ENCODE measurements around the gene ERVFRD-1. TPM values are rescaled to one million over a fixed set of nuclear protein-coding genes. Genes with fewer than 3 reads are reported as not detected.

The ERVFRD-1 gene
- total RNA-seq, 1 donor from 2014 or later, result 0.25 TPM

DNA sequence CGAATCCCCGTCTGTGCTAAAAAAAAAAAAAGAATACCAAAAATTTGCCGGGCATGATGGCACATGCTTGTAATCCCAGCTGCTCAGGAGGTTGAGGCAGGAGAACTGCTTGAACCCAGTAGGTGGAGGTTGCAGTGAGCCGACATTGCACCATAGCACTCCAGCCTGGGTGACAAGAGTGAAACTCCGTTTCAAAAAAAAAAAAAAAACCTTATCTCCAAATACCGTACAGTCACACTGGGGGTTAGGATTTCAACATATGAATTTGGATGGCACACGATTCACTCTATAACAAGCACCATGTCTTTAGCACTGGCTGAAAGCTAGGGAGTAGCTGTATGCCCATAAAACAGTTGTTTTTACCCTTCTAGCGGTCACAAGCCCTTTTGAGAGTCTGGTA is 14.0 kb downstream of the ERVFRD-1 start:
- DNase-seq (ENCODE audit: extremely low spot score in 2 of 2), result no peak
- intact Hi-C loops (cut with DNase I), result no loop called here
- TF ChIP-seq POLR2AphosphoS5 (IDR thresholded peaks at IDR 0.05; ENCODE audit: insufficient read depth in 1 of 2, low read depth in 1 of 2) (no peak), POLR2A (IDR thresholded peaks at IDR 0.05) (no peak)
- Histone ChIP-seq H3K4me1 (peaks cover 28% of the 10 kb centered on the region), H3K36me3 (no peaks in the 10 kb centered on the region), H3K27ac (no peak overlapping the region), H3K27me3 (no peaks in the 10 kb centered on the region), H3K4me3 (no peak overlapping the region), H3K9me3 (no peaks in the 10 kb centered on the region)

DNA sequence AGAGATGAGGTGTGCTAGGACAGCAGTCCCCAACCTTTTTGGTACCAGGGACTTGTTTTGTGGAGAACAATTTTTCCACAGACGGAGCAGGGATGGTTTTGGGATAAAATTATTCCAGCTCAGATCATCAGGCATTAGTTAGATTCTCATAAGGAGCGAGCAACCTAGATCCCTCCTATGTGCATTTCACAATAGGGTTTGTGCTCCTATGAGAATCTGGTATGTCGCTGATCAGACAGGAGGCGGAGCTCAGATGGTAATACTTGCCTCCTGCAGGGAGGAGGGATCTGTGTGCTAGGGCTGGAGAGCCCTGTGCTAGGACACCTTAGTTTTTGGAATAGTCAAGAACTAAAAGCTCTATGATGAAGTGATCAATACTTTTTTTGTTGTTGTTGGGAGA is 15.4 kb downstream of the ERVFRD-1 start:
- H3K27me3 ChIP-seq, result no peaks in the 10 kb centered on the region
- no peaks in the 10 kb centered on the region for H3K9me3 ChIP-seq
- intact Hi-C loops (cut with DNase I), result no loop called here
- no peaks in the 10 kb centered on the region for H3K36me3 ChIP-seq
- TF ChIP-seq POLR2A (IDR thresholded peaks at IDR 0.05) (no peak), POLR2AphosphoS5 (IDR thresholded peaks at IDR 0.05; ENCODE audit: insufficient read depth in 1 of 2, low read depth in 1 of 2) (no peak)
- TF ChIP-seq, protein P1, sequence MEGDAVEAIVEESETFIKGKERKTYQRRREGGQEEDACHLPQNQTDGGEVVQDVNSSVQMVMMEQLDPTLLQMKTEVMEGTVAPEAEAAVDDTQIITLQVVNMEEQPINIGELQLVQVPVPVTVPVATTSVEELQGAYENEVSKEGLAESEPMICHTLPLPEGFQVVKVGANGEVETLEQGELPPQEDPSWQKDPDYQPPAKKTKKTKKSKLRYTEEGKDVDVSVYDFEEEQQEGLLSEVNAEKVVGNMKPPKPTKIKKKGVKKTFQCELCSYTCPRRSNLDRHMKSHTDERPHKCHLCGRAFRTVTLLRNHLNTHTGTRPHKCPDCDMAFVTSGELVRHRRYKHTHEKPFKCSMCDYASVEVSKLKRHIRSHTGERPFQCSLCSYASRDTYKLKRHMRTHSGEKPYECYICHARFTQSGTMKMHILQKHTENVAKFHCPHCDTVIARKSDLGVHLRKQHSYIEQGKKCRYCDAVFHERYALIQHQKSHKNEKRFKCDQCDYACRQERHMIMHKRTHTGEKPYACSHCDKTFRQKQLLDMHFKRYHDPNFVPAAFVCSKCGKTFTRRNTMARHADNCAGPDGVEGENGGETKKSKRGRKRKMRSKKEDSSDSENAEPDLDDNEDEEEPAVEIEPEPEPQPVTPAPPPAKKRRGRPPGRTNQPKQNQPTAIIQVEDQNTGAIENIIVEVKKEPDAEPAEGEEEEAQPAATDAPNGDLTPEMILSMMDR (IDR thresholded peaks at IDR 0.05), result no peak
- H3K4me3 ChIP-seq, result no peak overlapping the region
- peaks cover 28% of the 10 kb centered on the region for H3K4me1 ChIP-seq
- H3K27ac ChIP-seq, result peak overlapping the region; percentile 12
- no peak for DNase-seq (ENCODE audit: extremely low spot score in 2 of 2)

DNA sequence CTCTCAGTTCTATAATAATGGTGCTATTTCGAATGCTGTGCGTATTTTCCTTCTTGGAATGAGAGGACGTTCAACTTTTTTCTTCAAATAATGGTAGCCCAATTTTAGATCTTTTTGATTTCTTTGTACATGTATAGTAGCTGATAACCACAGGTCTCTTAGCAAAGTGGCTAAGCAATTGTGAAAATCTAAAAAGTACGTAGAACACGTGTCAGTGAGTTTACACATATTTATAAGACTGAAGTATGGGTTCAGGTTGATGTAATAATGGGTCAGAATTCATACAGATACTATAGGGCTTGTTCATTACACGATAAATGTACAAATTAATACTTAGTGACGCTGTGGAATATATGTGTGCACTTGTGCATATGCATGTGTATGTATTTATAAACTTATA is 16.6 kb downstream of the ERVFRD-1 start:
- intact Hi-C loops (cut with DNase I), result no loop called here
- Histone ChIP-seq H3K27me3 (no peaks in the 10 kb centered on the region), H3K4me3 (peak overlapping the region; percentile 88 to 94), H3K36me3 (no peaks in the 10 kb centered on the region), H3K4me1 (peaks cover 28% of the 10 kb centered on the region), H3K9me3 (no peaks in the 10 kb centered on the region), H3K27ac (no peak overlapping the region)
- TF ChIP-seq POLR2A (IDR thresholded peaks at IDR 0.05), result no peak
- no peak for TF ChIP-seq POLR2AphosphoS5 (IDR thresholded peaks at IDR 0.05; ENCODE audit: insufficient read depth in 1 of 2, low read depth in 1 of 2)
- TF ChIP-seq, protein P1 (IDR thresholded peaks at IDR 0.05), result no peak
- DNase-seq (ENCODE audit: extremely low spot score in 2 of 2), result no peak

DNA sequence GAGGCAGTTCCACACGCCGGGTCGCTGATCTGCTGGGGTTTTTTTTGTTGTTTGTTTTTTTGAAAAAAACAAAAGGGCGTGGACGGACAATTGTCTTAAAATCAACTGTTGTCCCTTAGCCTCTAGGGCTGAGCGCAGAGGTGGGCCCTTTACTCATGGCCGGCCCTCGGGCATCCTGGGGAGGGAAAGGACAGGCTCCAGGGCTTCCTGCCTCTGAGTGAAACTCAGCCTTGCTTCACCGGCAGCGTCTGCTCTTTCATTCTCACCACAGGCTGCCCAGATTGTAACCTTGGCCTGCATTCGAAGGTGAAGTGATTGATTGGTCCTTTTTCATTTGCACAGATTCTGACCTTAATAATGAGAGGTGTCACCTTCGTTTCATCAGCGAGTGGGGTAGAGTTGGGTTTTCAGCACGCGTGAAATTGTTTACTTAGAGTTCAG is 17.1 kb downstream of the ERVFRD-1 start:
- no peaks in the 10 kb centered on the region for H3K27me3 ChIP-seq
- no peak for TF ChIP-seq POLR2AphosphoS5 (IDR thresholded peaks at IDR 0.05; ENCODE audit: insufficient read depth in 1 of 2, low read depth in 1 of 2)
- TF ChIP-seq, protein P1 (IDR thresholded peaks at IDR 0.05), result no peak
- no peak for TF ChIP-seq POLR2A (IDR thresholded peaks at IDR 0.05)
- peak overlapping the region; percentile 88 to 94 for H3K4me3 ChIP-seq
- H3K36me3 ChIP-seq, result no peaks in the 10 kb centered on the region
- no peak for DNase-seq (ENCODE audit: extremely low spot score in 2 of 2)
- intact Hi-C loops (cut with DNase I), result no loop called here
- H3K27ac ChIP-seq, result peak overlapping the region; percentile 99
- no peaks in the 10 kb centered on the region for H3K9me3 ChIP-seq
- peaks cover 28% of the 10 kb centered on the region for H3K4me1 ChIP-seq

DNA sequence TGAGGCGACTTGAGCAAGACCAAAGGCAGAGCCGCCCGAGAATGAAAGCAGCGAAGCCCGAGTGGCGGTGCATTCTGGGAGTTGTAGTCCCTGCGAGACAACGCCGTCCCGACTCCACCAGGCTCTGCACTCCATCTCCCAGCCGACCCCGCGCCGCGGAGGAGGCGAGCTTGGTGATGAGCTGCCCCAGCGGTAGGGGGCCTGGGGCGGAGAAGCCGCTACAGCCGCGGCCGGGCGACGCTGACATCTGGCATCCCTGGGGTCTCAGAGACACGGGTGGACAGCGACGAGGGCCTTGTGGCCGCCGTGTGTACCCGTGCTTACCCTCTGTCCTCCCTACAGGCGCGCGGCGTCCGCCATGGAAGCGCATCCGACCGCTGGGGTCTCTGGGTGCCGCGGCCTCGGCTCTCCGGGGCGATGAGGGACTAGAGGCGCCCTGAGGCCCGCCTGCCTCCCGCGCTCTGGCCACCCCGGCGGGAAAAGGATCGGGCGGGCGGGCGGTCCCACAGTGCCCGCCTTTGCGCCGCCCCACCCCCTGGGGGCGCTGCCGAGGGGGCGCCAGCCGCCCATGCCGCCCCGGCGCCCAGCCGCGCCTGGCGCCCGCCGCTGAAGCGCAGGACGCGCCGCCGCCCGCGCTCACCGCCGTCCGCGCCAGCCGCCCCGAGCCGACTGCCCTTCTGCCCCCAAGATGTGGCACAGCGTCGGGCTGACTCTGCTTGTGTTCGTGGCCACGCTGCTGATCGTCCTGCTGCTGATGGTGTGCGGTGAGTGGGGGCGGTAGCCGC is 17.7 kb downstream of the ERVFRD-1 start, which contains the start of gene SMIM13:
Gene SMIM13, plus strand, starts transcription at position 209 of the 785 bp plus-strand sequence. Its CDS starts 480 bp downstream, at position 689.
- peak in 1 of 2 donors; percentile 97 for DNase-seq (ENCODE audit: extremely low spot score in 2 of 2)
- no peaks in the 10 kb centered on the region for H3K9me3 ChIP-seq
- intact Hi-C loops (cut with DNase I), result no loop called here
- H3K4me1 ChIP-seq, result peaks cover 28% of the 10 kb centered on the region
- peak; percentile 74 to 95 for TF ChIP-seq POLR2AphosphoS5 (IDR thresholded peaks at IDR 0.05; ENCODE audit: insufficient read depth in 1 of 2, low read depth in 1 of 2)
- peak in 1 of 2 donors; percentile 51 for TF ChIP-seq POLR2A (IDR thresholded peaks at IDR 0.05)
- TF ChIP-seq, protein P1 (IDR thresholded peaks at IDR 0.05), result peak in 2 of 3 experiments; percentile 54 to 69
- peak within 1 kb of the TSS; percentile 99 for H3K27ac ChIP-seq
- H3K36me3 ChIP-seq, result no peaks in the 10 kb centered on the region
- no peaks in the 10 kb centered on the region for H3K27me3 ChIP-seq
- H3K4me3 ChIP-seq, result peak within 1 kb of the TSS; percentile 88 to 94
